GM13977 (cell line): ENCODE measurements around the gene QTRT2.

ENCODE experiments used
- DNase-seq: peaks from one replicate; pipeline ENCODE4 v3.0.0; 2012; ENCODE audit warnings: low spot score
- in situ Hi-C: fragments of 300-500 bp; cut with MboI; formaldehyde crosslinking; loops from one replicate; pipeline ENCODE4 v1.12.0; 2022; ENCODE audit warnings: low sequenced_read_pairs, low pct_unique_long_range_greater_than_20kb, mixed read lengths, inconsistent platforms; ENCODE audit not compliant: unreplicated experiment
- TF ChIP-seq, protein P1 (sequence below): IDR thresholded peaks from 2 replicates; pipeline ENCODE4 v1.5.1; 2012; ENCODE audit warnings: mild to moderate bottlenecking, control low read depth; ENCODE audit not compliant: insufficient read depth; ENCODE audit errors: extremely low read depth, missing control alignments

The QTRT2 gene

DNA sequence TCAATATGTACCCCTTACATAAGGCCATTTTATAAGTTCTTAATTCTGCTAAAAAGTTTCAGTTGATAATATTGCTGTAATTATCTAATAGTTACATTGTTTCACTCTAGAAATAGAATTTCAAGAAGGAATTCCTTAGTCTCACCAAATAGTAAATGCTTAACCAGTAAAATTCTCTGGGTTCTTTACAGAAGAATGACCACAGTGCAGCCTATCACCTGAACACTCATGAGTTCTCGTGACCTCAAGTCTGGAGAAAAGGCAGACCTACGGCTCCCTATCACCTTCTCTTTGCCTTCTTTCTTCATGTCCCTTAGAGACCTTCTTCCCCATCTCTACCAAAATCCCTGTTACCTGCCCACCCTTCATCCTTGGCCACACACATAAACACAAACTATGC lies 31.1 kb upstream of the QTRT2 start:
- TF ChIP-seq, protein P1, sequence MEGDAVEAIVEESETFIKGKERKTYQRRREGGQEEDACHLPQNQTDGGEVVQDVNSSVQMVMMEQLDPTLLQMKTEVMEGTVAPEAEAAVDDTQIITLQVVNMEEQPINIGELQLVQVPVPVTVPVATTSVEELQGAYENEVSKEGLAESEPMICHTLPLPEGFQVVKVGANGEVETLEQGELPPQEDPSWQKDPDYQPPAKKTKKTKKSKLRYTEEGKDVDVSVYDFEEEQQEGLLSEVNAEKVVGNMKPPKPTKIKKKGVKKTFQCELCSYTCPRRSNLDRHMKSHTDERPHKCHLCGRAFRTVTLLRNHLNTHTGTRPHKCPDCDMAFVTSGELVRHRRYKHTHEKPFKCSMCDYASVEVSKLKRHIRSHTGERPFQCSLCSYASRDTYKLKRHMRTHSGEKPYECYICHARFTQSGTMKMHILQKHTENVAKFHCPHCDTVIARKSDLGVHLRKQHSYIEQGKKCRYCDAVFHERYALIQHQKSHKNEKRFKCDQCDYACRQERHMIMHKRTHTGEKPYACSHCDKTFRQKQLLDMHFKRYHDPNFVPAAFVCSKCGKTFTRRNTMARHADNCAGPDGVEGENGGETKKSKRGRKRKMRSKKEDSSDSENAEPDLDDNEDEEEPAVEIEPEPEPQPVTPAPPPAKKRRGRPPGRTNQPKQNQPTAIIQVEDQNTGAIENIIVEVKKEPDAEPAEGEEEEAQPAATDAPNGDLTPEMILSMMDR = no peak
- in situ Hi-C loops = no loop called here

DNA sequence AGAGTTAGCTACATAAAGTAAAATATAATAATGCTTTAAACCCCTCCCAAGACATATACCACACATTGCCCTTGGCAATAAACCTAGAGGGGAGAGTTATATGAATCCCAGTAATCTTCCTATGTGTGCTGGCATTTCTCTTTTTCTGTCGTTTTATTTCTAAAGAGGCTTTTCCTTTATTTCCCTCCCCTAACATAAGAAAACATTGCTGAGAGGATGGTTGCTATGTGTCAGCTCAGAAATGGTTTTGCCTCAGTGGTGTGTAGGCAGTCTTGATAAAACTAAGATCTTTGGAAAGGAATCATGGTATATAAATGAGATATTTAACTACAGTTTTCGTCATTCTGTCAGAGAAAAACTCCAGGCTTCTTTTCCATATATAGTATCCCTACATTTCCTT lies 30.2 kb upstream of the QTRT2 start:
- in situ Hi-C loops = no loop called here
- TF ChIP-seq, protein P1 = no peak

More for the DNA sequence above, 31.1 kb upstream of the QTRT2 start:
- DNase-seq = no peak

DNA sequence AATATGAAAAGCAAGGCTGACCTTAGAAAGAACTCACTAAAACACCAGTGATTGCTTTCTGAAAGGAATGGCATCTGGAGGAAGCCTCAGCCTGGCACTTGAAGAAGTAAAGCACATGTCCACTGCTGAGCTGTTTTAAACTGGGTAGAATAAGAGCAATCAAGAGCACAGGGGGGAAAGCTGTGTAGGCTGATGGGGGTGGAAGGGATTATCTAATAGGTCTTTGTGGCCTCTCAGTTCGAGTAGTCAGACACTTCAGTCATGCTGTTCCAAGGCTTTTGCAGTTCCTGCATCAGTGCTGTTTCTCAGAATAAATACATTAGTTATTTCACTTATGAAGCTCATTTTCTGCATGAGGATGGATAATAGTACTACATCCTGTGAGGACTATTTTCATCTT lies 22.8 kb upstream of the QTRT2 start:
- TF ChIP-seq, protein P1 = no peak
- no peak for DNase-seq
- in situ Hi-C loops = no loop called here

More for the DNA sequence above, 30.2 kb upstream of the QTRT2 start:
- no peak for DNase-seq

DNA sequence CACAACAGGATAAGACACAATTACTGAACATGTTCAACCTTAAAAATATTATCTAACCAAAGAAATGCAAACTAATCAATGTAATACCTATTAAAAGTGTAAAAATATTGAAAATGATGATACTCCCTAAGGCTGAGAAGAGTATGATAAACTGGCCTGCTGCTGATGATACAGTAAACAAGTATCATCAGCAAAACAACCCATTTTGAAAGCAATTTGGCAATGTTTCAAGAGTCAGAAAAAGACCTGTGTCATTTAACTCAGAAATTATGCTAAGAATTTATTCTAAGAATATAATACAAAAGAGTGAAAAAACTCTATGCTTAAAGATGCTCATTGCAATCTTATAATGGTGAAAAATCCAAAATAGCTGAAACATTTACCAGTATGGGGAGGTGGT lies 22.3 kb upstream of the QTRT2 start:
- in situ Hi-C loops = no loop called here
- TF ChIP-seq, protein P1 = no peak
- DNase-seq = no peak

DNA sequence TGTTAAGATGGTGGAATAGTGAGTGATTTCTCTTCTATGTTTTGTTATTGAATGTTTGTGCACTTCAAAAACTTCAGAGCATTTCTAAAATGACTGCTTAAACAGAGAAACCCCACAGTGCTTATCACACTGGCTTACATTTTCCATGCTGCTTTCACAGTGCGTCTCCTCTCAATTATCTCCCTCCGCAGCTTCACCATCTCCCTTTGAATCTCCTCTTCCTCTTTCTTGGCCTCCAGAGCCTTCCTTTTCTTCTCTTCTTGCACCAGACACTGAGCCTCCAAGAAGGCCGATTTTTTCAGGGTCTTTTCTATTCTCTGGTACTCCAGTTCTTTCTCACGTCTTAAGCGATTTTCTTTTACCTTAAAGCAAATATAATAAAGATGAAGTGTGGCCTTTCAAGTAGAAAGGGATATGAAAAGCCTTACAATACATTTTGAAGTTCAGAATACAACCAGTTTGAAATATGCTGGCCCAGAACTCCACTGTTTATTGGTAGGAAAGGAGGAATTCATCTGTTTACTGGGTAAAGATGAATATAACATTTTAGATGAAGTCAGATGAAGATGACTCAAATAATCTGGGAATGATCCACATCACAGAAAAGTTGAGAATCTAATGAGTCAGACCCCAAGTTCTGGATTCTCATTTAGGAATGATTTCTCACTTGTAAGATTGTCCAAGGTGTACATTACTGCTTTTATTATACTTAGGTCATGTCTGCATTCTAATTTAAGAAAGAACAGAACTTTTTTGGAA lies 21.6 kb upstream of the QTRT2 start:
- TF ChIP-seq, protein P1 = no peak
- in situ Hi-C loops = no loop called here
- DNase-seq = no peak

DNA sequence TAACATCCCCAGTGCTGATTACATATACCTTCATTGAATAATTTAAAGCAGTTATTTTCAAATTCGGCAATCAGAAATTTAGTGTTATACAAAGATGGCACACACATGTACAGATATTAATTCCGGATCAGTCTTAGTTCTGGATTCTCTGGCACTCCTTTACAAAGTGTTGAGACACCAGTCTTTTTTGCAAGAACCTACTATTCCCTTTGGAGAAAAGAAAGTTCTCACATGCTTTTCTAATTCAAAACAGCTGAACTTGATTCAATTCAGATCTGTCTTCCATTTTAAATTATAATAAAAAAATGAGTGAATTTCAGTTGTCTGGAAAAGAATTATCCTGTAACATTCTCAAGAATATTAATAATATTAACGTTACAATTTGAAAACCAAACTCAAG lies 20.6 kb upstream of the QTRT2 start:
- no peak for DNase-seq
- in situ Hi-C loops = no loop called here
- TF ChIP-seq, protein P1 = no peak
